HS-5 (cell line): Measurements from ENCODE around the gene FBLN2.
"Not testable (repeated sequence)": the region's sequence is repeated elsewhere in the genome, so short reads cannot be mapped to it uniquely, and the experiment has no call there.

Source experiments
- DNase-seq: peaks from one replicate; pipeline ENCODE4 v3.0.0-alpha.2; 2012; ENCODE audit warnings: low read depth

FBLN2 gene

DNA sequence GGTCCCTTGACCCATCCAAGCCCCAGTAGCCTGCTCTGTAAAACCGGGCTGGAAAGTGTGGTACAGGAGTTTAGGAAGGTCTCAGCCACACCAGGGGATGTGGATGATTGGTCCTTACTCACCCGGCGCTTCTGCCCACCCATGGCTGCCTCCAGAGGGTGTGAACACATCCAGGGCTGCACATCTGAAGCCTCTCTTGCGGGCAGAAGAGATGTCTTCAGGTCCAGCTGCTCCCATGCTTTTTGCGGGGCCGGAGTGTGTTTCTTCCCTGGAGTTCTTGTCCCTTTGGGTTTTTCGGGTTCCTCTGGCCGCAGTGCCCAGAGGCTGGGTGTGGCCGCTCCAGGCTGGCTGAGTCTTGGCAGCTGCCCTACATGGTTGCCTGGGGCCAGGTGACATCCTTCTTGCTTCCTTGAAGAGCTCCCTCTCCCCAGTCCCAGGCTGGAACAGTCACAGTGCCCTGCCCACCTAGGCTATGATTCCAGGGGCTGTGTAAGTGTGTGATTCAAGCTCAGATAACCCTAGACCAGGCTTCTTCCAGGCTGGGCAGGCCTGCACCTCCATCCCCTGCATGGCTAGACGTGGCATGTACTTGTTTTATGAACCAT, 34.9 kb upstream of the FBLN2 start:
- DNase-seq = no peak

DNA sequence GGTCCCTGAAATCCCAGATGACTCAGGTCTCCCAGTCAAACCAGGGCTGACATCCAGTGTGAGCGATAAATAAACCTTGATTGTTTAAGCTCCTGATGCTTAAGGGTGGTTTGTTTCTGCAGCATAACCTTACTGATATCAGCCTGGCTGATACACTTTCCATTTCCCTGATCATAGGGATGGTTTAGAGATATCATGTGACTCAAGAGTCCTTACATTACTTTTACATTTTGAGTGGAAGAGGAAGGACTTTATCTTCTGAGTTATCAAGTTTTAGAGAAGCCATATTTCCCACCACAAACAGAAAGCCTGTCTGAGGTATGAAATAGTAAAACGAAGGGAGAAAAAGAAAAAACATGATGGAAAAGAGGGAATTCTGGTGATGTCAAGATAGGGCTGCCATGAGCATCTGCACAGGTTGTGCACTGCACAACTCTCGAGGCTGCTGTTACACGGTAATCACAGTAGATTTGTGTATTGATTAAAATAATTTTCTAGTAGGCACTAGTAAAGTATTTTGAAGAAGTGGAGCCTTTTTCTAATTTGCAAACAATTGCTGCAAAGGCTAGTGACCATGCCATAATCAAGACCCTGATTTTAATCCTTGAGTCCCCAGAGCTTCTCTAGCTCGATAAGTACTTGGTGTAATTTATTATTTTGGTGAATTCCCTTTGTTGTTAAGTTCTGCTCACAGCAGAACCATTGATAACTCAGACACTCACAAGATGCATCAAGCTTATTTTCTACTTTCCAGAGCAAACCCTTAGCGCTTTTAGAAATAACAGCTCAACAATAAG, 34.1 kb upstream of the FBLN2 start:
- DNase-seq = no peak

DNA sequence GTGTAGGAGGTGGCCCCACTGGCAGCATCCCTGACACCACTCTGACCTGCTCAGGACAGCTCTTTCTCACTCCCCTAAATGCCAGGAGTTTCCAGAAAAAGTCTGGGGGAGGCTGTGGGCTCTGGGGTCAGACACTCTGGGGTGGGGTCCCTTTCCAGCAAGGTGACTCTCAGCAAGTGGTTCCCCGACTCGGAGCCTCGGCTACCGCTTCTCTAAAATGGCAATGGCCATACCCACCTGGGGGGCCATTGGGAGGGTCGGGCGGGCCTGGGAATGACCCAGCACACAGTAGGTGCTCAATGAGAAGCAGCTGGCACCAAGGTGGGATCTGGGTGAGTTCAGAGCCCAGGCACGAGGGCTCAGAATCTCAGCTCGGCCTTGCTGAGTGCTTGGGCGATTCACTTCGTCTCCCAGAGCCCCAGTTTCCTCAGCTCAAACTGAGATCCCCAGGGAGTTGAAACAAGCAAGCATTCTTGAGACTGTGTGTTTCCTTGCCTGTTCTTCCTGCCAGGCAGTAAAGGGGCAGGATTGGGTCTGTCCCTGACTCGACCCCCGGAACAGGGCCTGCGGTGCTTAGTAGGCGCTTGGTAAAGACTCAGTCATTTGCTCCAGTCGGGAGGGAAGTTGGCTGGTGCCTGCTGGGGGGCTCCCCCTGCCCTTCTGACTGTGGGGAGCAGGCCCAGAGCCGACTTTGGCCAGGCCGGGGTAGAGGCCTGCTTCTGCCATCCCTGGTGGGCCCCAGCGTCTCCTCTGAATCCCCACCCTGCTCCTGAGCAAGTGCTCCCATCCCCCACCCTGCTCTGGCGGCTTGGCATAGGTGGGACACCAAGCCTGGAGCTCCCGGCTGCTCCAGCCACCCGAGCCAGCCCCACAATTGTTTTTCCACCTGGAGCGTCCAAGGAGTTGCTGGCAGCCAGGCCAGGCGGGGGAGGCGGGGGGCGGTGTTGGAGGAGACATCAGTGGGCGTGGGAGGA, 32.9 kb upstream of the FBLN2 start:
- no peak for DNase-seq

- DNase-seq = no peak
These were observed 32.2 kb upstream of the FBLN2 start for GRCh38 chr3:13516760-13517135.

DNA sequence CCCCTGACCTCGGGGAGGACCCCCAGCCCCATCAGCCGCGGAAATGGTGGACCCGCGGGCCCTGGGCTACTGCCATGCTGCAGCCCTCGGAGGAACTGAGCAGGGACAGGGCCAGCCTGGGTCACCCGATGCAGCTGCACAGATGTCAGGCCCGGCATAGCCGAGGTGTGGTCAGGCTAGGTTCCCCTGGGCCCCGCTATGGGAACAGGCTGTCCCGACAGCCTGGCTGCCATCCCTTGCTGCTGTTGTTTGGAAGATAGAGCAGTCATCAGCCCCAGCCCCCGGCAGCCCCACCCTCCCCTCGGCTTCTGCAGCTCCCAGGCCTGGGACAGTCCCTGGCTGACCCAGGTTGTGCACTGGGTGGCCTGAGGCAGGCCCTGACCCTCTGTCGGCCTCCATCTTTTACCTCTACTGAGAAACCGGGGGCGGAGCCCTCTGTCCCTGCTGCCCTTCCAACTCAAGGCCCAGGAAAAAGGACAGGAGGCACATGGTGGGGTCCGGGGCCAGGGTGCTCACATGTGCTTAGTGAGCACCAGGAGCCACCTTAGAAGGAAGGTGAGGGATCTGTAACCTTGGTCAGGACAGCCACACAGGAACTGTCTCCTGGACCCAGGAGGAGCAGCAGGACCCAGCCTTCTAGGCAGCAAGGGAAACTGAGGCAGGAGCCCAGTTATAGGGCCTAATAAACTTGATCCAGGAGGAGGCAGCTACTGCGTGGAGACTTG, 31.5 kb upstream of the FBLN2 start:
- no peak for DNase-seq

DNA sequence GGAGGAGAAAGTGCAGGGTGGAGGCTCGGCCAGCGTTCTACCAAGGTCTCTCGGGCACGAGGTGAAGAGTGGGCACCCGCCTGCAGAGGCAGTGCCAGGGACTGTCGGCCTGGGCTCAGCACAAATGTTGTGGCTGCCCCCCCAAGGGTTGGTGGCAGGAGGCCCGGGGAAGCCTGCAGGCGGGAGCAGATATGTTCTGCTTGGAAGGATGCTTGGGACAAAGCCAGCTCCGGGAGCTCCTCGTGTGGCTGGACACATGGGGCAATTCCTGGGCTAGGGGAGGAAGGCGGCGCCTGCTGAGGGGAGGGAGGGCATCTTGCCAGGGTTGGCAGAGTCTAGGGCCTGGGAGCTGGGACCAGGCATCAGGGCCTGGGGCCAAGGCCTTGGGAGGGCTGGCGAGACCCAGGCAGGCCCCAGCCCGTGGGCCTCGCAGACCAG, 30.4 kb upstream of the FBLN2 start:
- DNase-seq = no peak

GRCh38 chr3:13519006-13519791, 29.7 kb upstream of the FBLN2 start:
- DNase-seq = no peak

DNA sequence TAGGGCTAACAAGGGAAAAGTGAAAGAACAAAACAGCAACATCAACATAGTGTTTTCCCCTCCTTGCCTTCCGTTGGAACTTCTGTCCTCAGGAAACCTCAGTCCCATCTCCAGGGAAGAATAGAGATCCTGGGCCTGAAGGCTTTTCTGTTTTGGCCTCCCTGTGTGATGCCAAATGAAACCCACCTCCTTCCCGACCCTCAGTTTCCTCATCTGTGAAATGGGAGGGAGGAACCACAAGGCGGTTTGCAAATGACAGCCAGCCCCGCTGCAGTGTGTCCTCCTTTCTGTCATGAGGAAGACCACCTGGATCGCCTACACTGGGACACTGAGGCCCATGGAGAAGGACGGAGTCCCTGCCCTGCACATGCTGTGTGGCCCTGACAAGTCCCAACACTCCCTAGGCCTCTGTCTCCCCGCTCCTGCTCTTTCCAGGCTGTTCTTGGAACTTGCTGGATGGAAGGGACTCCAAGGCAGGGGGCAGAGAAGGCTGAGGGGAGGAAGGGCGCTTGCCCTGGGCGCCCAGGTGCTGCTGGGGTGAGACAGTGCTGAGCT, 28.5 kb upstream of the FBLN2 start:
- DNase-seq = no peak

DNA sequence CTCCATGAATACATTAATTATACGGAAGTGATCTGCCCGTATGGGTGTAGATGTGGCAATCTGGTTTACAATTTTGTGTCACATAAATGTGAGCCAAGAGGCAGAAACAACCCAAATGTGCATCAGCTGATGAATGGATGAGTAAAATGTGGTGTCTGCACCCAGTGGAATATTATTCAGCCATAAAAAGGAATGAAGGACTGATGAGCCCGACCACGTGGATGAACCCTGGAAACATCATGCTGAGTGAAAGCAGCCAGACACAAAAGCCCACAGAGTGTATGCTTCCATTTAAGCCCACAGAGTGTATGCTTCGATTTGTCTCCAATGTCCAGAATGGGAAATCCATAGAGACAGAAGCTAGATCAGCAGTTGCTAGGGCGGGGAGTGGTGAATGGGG, 27.6 kb upstream of the FBLN2 start:
- no peak for DNase-seq

DNA sequence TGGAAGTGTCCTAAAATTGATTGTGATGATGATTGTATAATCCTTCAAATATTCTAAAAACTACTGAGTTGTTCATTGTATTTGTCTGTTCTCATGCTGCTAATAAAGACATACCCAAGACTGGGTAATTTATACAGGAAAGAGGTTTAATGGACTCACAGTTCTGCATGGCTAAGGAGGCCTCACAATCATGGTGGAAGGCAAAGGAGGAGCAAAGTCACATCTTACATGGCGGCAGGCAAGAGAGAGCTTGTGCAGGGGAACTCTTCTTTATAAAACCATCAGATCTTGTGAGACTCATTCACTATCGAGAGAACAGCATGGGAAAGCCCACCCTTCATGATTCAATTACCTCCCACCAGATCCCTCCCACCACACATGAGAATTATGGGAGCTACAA, 27.2 kb upstream of the FBLN2 start:
- DNase-seq = not testable (repeated sequence)

GRCh38 chr3:13522236-13522635, 26.7 kb upstream of the FBLN2 start:
- no peak for DNase-seq

DNA sequence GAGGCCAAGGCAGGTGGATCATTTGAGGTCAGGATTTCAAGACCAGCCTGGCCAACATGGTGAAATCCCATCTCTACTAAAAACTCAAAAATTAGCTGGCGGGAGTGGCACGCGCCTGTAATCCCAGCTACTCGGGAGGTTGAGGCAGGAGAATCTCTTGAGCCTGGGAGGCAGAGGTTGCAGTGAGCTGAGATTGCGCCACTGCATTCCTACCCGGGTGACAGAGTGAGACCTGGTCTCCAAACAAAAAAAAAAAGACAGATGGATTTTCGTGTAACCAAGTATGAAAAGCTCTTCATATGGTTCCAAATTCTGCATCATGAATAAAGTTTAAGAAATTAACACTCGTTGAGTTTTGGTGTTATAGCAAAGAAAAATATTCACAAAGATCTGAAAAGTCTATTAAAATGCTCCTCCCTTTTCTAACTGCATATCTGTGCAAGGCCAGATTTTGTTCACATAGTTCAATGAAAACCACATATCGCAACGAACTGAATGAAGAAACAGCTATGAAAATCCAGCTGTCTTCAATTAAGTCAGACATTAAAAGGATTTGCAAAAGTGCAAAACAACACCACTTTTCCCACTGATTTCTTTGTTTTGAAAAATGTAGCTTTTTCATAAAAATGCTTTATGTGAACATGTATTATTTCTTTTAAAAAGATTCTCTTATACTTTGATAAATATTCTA, 23.8 kb upstream of the FBLN2 start:
- DNase-seq = peak; percentile 40

GRCh38 chr3:13525827-13526625, 22.9 kb upstream of the FBLN2 start:
- DNase-seq = no peak

DNA sequence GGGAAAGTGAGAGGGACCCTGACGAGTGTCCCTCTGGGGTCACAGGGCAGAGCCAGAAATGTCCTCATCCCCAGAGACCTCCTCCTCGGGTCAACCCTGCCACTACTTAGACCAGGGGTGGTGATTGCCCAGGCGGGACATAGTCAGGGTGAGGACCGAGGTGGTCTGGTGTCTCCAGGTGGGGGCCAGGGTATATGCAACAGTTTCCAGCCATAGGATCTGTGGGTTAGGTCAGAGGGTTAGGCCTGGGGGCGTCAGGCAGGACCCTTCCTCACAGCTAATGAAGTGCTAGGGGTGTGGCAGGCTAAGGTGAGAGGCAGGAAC, 22.3 kb upstream of the FBLN2 start:
- DNase-seq = no peak

GRCh38 chr3:13528217-13528867, 20.6 kb upstream of the FBLN2 start:
- no peak for DNase-seq

DNA sequence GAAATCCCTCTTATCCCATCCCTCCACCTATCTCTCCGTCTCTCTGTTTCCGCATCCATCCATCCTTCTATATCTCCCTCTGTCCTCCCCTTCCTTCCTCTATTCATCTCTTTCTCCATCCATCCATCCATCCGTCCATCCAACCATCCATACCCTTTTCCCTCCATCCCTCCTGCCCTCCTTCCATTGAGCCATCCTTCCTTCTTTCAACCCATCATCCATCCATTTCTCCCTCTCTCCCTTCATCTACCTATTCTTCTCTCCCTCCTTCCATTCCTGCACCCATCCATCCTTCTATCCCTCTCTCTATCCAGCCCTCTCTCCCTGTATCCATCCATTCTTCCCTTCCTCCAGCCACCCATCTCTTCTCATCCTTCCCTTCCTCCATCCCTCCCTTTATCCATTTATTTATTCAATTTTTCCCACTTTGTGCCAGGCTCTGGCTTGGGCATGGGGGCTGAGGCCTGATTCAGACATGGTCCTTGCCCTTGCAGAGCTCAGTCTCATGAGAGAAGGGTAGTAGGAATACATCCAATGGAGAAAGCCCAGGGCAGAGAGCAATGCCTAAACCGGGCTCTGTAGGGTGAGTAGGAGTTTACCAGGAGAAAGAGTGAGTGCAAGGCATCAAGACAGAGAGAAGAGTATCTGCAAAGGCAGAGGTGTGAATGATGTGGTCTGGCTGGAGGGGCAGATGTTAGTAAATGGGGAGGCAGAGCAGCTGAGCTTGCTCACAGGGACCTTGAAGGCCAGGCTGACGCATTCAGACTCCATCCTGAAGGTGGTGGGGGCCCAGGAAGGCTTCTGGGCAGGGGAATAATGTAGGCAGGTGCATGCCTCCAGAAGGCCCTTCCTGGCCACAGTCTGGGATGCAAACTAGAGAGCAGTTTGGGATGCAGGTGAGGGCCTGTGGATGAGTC, 19.5 kb upstream of the FBLN2 start:
- no peak for DNase-seq

- DNase-seq = no peak
These were observed 18.5 kb upstream of the FBLN2 start for GRCh38 chr3:13530241-13531009.
